Neural cell (in vitro differentiated cells): ENCODE measurements around the gene PFKP. TPM values are rescaled to one million over a fixed set of nuclear protein-coding genes. Genes with fewer than 3 reads are reported as not detected.

Experiments
- H2AFZ ChIP-seq: fragments of 200-600, 300-800 bp; sonication (generic), shearing (Covaris generic); 2 replicates; pipeline ENCODE4 v1.6.0; 2014; ENCODE audit warnings: low read depth, mild to moderate bottlenecking, antibody characterized with exemption, low read length, moderate library complexity
- H3F3A ChIP-seq: fragments of 200-600 bp; shearing (Covaris generic); 2 replicates; pipeline ENCODE4 v1.6.1; 2016; ENCODE audit warnings: mild to moderate bottlenecking, moderate library complexity, mixed read lengths, antibody characterized with exemption, low read length; ENCODE audit not compliant: insufficient read depth, poor library complexity, severe bottlenecking
- H3K27ac ChIP-seq: fragments of 200-600, 300-800 bp; sonication (generic), shearing (Covaris generic); 2 replicates; pipeline ENCODE4 v1.5.1; 2014; ENCODE audit warnings: mild to moderate bottlenecking, low read length, moderate library complexity
- H3K27me3 ChIP-seq: fragments of 300-800, 200-600 bp; sonication (generic), shearing (Covaris generic); 2 replicates; pipeline ENCODE4 v1.6.0; 2014; ENCODE audit warnings: mild to moderate bottlenecking, low read depth, low read length, moderate library complexity; ENCODE audit not compliant: insufficient read depth
- H3K36me3 ChIP-seq: fragments of 300-800, 200-600 bp; sonication (generic), shearing (Covaris generic); 2 replicates; pipeline ENCODE4 v1.5.1; 2014; ENCODE audit warnings: mild to moderate bottlenecking, antibody characterized with exemption, low read length, moderate library complexity; ENCODE audit not compliant: insufficient read depth
- H3K4me2 ChIP-seq: fragments of 300-800, 200-600 bp; sonication (generic), shearing (Covaris generic); 2 replicates; pipeline ENCODE4 v1.6.0; 2014; ENCODE audit warnings: mild to moderate bottlenecking, low read length
- H3K4me3 ChIP-seq: fragments of 300-800, 200-600 bp; sonication (generic), shearing (Covaris generic); 2 replicates; pipeline ENCODE4 v1.5.1; 2014; ENCODE audit warnings: mild to moderate bottlenecking, low read length, moderate library complexity
- H3K79me2 ChIP-seq: fragments of 200-600 bp; shearing (Covaris generic); replicated peaks from 2 replicates; pipeline ENCODE4 v1.6.0; 2014; ENCODE audit warnings: mild to moderate bottlenecking, low read length, moderate library complexity; ENCODE audit not compliant: insufficient read depth
- H3K9ac ChIP-seq: fragments of 300-800, 200-600 bp; sonication (generic), shearing (Covaris generic); 2 replicates; pipeline ENCODE4 v1.6.1; 2016; ENCODE audit warnings: mild to moderate bottlenecking, low read length, mixed read lengths
- H3K9me2 ChIP-seq: fragments of 200-600 bp; shearing (Covaris generic); 2 replicates; pipeline ENCODE4 v1.6.1; 2016; ENCODE audit warnings: mild to moderate bottlenecking, low read length, mixed read lengths; ENCODE audit not compliant: insufficient read depth
- H3K9me3 ChIP-seq: fragments of 200-600, 300-800 bp; sonication (generic), shearing (Covaris generic); 2 replicates; pipeline ENCODE4 v1.6.1; 2016; ENCODE audit warnings: mild to moderate bottlenecking, mixed run types, low read length, moderate library complexity, mixed read lengths
- H4K20me1 ChIP-seq: fragments of 200-600 bp; shearing (Covaris generic); 2 replicates; pipeline ENCODE4 v1.6.1; 2016; ENCODE audit warnings: mild to moderate bottlenecking, mixed run types; ENCODE audit not compliant: insufficient read depth
- EP300 ChIP-seq: fragments of 450-650 bp; conservative IDR thresholded peaks from 2 replicates; pipeline ENCODE4 v1.6.1; 2014; ENCODE audit warnings: antibody characterized with exemption, mild to moderate bottlenecking, moderate library complexity; ENCODE audit not compliant: poor library complexity, severe bottlenecking
- EZH2 ChIP-seq: fragments of 200-600, 300-800 bp; shearing (Covaris generic), sonication (generic); IDR thresholded peaks from 2 replicates; pipeline ENCODE4 v1.6.1; 2014; ENCODE audit warnings: antibody characterized with exemption, low read length, borderline replicate concordance, mild to moderate bottlenecking; ENCODE audit not compliant: insufficient read depth, poor library complexity, severe bottlenecking
- MXI1 ChIP-seq: fragments of 450-650 bp; conservative IDR thresholded peaks from 2 replicates; pipeline ENCODE4 v1.6.1; 2014; ENCODE audit warnings: antibody characterized with exemption, mild to moderate bottlenecking; ENCODE audit not compliant: poor library complexity, severe bottlenecking
- POLR2AphosphoS5 ChIP-seq: IDR thresholded peaks from 2 replicates; pipeline ENCODE4 v1.6.1; 2012
- RAD21 ChIP-seq: fragments of 450-650 bp; conservative IDR thresholded peaks from 2 replicates; pipeline ENCODE4 v1.6.1; 2014; ENCODE audit warnings: antibody characterized with exemption, mild to moderate bottlenecking, moderate library complexity
- SMC3 ChIP-seq: fragments of 450-650 bp; conservative IDR thresholded peaks from 2 replicates; pipeline ENCODE4 v1.6.1; 2014; ENCODE audit warnings: antibody characterized with exemption, mild to moderate bottlenecking, moderate library complexity; ENCODE audit not compliant: poor library complexity
- TAF1 ChIP-seq: IDR thresholded peaks from 2 replicates; pipeline ENCODE4 v1.6.1; 2012; ENCODE audit warnings: low read depth
- polyA plus RNA-seq: library from polyadenylated mRNA; depleted of rRNA; stranded (reverse); fragments of >200 nt; gene quantifications from 2 replicates; pipeline ENCODE4 v1.2.3, GENCODE V29; 2014
- TF ChIP-seq, protein P1 (sequence below): fragments of 450-650 bp; IDR thresholded peaks from 2 replicates; pipeline ENCODE4 v1.5.1; 2014; ENCODE audit warnings: antibody characterized with exemption, mild to moderate bottlenecking, moderate library complexity; ENCODE audit not compliant: poor library complexity, severe bottlenecking
- TF ChIP-seq, protein P2 (sequence below): IDR thresholded peaks from 2 replicates; pipeline ENCODE4 v1.6.1; 2012; ENCODE audit warnings: borderline replicate concordance

PFKP gene
- polyA plus RNA-seq, 1 donor from 2014 or later, result 27.9 TPM

- Histone ChIP-seq H2AFZ (no peak overlapping the region), H3K9me3 (no peaks in the 10 kb centered on the region), H3F3A (no peaks in the 10 kb centered on the region), H3K27me3 (no peaks in the 10 kb centered on the region), H3K9me2 (no peaks in the 10 kb centered on the region), H4K20me1 (no peaks in the 10 kb centered on the region), H3K27ac (no peak overlapping the region), H3K36me3 (peaks cover 7% of the 10 kb centered on the region), H3K4me2 (no peak overlapping the region), H3K79me2 (no peaks in the 10 kb centered on the region), H3K4me3 (no peak overlapping the region), H3K9ac (no peak overlapping the region)
- TF ChIP-seq SMC3 (no peak), RAD21 (no peak)
These were observed 83.0 kb downstream of the PFKP start for GRCh38 chr10:3150366-3150765.

DNA sequence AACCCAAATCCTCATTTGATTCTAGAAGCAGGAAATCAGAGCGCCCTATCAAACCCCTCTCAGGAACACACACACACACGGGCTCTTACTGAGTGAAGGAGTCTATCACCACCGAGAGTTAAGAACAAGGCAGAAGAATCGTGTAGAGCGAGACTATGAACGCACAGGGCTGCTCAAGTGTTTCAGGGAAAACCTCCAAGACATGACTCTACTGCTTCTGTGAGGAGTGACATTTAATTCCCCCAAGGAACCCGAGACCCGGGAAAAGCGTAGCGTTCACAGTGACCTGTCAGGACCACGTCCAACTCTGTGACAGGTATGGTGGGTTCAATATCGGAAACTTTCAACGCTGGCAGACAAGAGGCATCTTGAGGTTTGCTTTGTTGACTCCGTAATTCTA lies 83.6 kb downstream of the PFKP start:
- H4K20me1 ChIP-seq, result no peaks in the 10 kb centered on the region
- no peaks in the 10 kb centered on the region for H3F3A ChIP-seq
- H3K27me3 ChIP-seq, result no peaks in the 10 kb centered on the region
- no peak overlapping the region for H3K9ac ChIP-seq
- H3K79me2 ChIP-seq, result no peaks in the 10 kb centered on the region
- H3K27ac ChIP-seq, result no peak overlapping the region
- H3K4me3 ChIP-seq, result no peak overlapping the region
- no peak overlapping the region for H3K4me2 ChIP-seq
- no peak overlapping the region for H2AFZ ChIP-seq
- peaks cover 9% of the 10 kb centered on the region for H3K36me3 ChIP-seq
- no peaks in the 10 kb centered on the region for H3K9me3 ChIP-seq
- no peaks in the 10 kb centered on the region for H3K9me2 ChIP-seq
- no peak for TF ChIP-seq RAD21
- no peak for TF ChIP-seq POLR2AphosphoS5
- no peak for TF ChIP-seq EZH2
- no peak for TF ChIP-seq EP300
- no peak for TF ChIP-seq SMC3
- TF ChIP-seq, protein P1, sequence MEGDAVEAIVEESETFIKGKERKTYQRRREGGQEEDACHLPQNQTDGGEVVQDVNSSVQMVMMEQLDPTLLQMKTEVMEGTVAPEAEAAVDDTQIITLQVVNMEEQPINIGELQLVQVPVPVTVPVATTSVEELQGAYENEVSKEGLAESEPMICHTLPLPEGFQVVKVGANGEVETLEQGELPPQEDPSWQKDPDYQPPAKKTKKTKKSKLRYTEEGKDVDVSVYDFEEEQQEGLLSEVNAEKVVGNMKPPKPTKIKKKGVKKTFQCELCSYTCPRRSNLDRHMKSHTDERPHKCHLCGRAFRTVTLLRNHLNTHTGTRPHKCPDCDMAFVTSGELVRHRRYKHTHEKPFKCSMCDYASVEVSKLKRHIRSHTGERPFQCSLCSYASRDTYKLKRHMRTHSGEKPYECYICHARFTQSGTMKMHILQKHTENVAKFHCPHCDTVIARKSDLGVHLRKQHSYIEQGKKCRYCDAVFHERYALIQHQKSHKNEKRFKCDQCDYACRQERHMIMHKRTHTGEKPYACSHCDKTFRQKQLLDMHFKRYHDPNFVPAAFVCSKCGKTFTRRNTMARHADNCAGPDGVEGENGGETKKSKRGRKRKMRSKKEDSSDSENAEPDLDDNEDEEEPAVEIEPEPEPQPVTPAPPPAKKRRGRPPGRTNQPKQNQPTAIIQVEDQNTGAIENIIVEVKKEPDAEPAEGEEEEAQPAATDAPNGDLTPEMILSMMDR, result no peak
- TF ChIP-seq, protein P2, sequence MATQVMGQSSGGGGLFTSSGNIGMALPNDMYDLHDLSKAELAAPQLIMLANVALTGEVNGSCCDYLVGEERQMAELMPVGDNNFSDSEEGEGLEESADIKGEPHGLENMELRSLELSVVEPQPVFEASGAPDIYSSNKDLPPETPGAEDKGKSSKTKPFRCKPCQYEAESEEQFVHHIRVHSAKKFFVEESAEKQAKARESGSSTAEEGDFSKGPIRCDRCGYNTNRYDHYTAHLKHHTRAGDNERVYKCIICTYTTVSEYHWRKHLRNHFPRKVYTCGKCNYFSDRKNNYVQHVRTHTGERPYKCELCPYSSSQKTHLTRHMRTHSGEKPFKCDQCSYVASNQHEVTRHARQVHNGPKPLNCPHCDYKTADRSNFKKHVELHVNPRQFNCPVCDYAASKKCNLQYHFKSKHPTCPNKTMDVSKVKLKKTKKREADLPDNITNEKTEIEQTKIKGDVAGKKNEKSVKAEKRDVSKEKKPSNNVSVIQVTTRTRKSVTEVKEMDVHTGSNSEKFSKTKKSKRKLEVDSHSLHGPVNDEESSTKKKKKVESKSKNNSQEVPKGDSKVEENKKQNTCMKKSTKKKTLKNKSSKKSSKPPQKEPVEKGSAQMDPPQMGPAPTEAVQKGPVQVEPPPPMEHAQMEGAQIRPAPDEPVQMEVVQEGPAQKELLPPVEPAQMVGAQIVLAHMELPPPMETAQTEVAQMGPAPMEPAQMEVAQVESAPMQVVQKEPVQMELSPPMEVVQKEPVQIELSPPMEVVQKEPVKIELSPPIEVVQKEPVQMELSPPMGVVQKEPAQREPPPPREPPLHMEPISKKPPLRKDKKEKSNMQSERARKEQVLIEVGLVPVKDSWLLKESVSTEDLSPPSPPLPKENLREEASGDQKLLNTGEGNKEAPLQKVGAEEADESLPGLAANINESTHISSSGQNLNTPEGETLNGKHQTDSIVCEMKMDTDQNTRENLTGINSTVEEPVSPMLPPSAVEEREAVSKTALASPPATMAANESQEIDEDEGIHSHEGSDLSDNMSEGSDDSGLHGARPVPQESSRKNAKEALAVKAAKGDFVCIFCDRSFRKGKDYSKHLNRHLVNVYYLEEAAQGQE, result no peak
- no peak for TF ChIP-seq TAF1
- TF ChIP-seq MXI1, result no peak
